ENCODE data around the gene LRP1B.

DNA sequence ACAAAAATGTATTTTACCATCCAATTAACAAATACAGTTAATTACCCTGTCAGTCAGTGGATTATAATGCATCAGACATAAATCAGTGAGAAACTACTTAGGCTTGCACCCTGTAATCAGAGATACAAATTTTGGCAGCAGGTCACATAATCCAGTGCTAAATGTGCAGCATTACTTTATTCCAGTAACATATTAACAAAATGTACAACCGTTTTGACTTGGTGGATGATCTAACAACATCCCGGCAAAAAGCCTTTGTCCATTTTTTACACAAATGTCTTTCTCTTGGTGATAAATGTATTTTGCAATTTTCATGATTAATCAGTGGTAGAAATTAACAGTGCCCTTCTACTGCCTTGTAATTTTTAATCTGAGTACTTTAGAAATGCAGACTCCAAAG, 162.8 kb downstream of the LRP1B start:
- TF ChIP-seq EZH2 (IDR thresholded peaks at IDR 0.05; ENCODE audit: insufficient read depth, poor library complexity, severe bottlenecking), result no peak
- no peak for TF ChIP-seq EZH2phosphoT487 (IDR thresholded peaks at IDR 0.05; ENCODE audit: insufficient read depth, low read depth)
